ENCODE results near the gene C1orf210.

The C1orf210 gene

GRCh38 chr1:43293176-43293575 is 7.8 kb upstream of the C1orf210 start:
- no peak for DNase-seq

GRCh38 chr1:43292679-43293078 is 7.3 kb upstream of the C1orf210 start:
- no peak for DNase-seq

- DNase-seq = peak; percentile 55
Observed at GRCh38 chr1:43292216-43292615, 6.8 kb upstream of the C1orf210 start.

GRCh38 chr1:43288785-43289706 is 3.7 kb upstream of the C1orf210 start:
- DNase-seq = no peak

- no peak for DNase-seq
Observed at GRCh38 chr1:43288058-43288784, 2.8 kb upstream of the C1orf210 start.

- no peak for DNase-seq
Observed at GRCh38 chr1:43286533-43286932, 1.2 kb upstream of the C1orf210 start.

- DNase-seq = no peak
Observed at GRCh38 chr1:43286115-43286514, 734 bp upstream of the C1orf210 start.

- no peak for DNase-seq
Observed at GRCh38 chr1:43284546-43285110, 753 bp downstream of the C1orf210 start.

GRCh38 chr1:43284065-43284464 is 1.3 kb downstream of the C1orf210 start:
- DNase-seq = no peak

GRCh38 chr1:43282220-43283195 is 2.9 kb downstream of the C1orf210 start:
- DNase-seq = no peak

- no peak for DNase-seq
Observed at GRCh38 chr1:43280692-43281091, 4.7 kb downstream of the C1orf210 start.

- DNase-seq = no peak
Observed at GRCh38 chr1:43279666-43280065, 5.7 kb downstream of the C1orf210 start.

GRCh38 chr1:43279161-43279560 is 6.2 kb downstream of the C1orf210 start:
- no peak for DNase-seq

GRCh38 chr1:43277116-43277876 is 8.1 kb downstream of the C1orf210 start:
- no peak for DNase-seq

GRCh38 chr1:43276673-43277072 is 8.7 kb downstream of the C1orf210 start:
- DNase-seq = no peak

GRCh38 chr1:43275826-43276620 is 9.4 kb downstream of the C1orf210 start:
- no peak for DNase-seq

GRCh38 chr1:43274804-43275180 is 10.6 kb downstream of the C1orf210 start:
- DNase-seq = no peak

GRCh38 chr1:43274125-43274803 is 11.1 kb downstream of the C1orf210 start:
- no peak for DNase-seq

GRCh38 chr1:43273708-43274107 is 11.7 kb downstream of the C1orf210 start:
- no peak for DNase-seq
